HG03439 (cell line): ENCODE data around the gene PIWIL4.
"Not testable (repeated sequence)": the region's sequence is repeated elsewhere in the genome, so short reads cannot be mapped to it uniquely, and the experiment has no call there.

ENCODE experiments used
- ATAC-seq: cut with Tn5 transposase; IDR thresholded peaks from one replicate; pipeline ENCODE4 v1.9.1; 2021; ENCODE audit warnings: mild to moderate bottlenecking, moderate library complexity; ENCODE audit not compliant: unreplicated experiment

Gene PIWIL4

GRCh38 chr11:94635072-94635471, 67.9 kb downstream of the PIWIL4 start:
- no peak for ATAC-seq

- ATAC-seq, result no peak
Observed at GRCh38 chr11:94636388-94636949, 69.3 kb downstream of the PIWIL4 start.

GRCh38 chr11:94638301-94638901, 71.2 kb downstream of the PIWIL4 start:
- no peak for ATAC-seq

GRCh38 chr11:94638902-94639373, 71.8 kb downstream of the PIWIL4 start:
- ATAC-seq, result no peak

- ATAC-seq, result no peak
Observed at GRCh38 chr11:94639901-94640721, 72.9 kb downstream of the PIWIL4 start.

GRCh38 chr11:94641167-94641761, 74.1 kb downstream of the PIWIL4 start:
- ATAC-seq, result no peak

GRCh38 chr11:94643186-94643585, 76.0 kb downstream of the PIWIL4 start:
- ATAC-seq, result not testable (repeated sequence)

- no peak for ATAC-seq
Observed at GRCh38 chr11:94647926-94648325, 80.8 kb downstream of the PIWIL4 start.

- no peak for ATAC-seq
Observed at GRCh38 chr11:94648789-94649188, 81.6 kb downstream of the PIWIL4 start.

- no peak for ATAC-seq
Observed at GRCh38 chr11:94649254-94649653, 82.1 kb downstream of the PIWIL4 start.

GRCh38 chr11:94649964-94650623, 82.9 kb downstream of the PIWIL4 start:
- ATAC-seq, result no peak

GRCh38 chr11:94650756-94651155, 83.6 kb downstream of the PIWIL4 start:
- no peak for ATAC-seq

GRCh38 chr11:94652735-94653284, 85.6 kb downstream of the PIWIL4 start:
- no peak for ATAC-seq

- no peak for ATAC-seq
Observed at GRCh38 chr11:94653561-94653960, 86.4 kb downstream of the PIWIL4 start.

GRCh38 chr11:94654201-94654600, 87.0 kb downstream of the PIWIL4 start:
- ATAC-seq, result no peak

- ATAC-seq, result no peak
Observed at GRCh38 chr11:94655291-94655690, 88.1 kb downstream of the PIWIL4 start.

- ATAC-seq, result no peak
Observed at GRCh38 chr11:94655956-94656355, 88.8 kb downstream of the PIWIL4 start.

- ATAC-seq, result no peak
Observed at GRCh38 chr11:94656968-94657367, 89.8 kb downstream of the PIWIL4 start.

GRCh38 chr11:94657629-94658028, 90.5 kb downstream of the PIWIL4 start:
- ATAC-seq, result no peak

GRCh38 chr11:94658386-94658785, 91.2 kb downstream of the PIWIL4 start:
- no peak for ATAC-seq

- no peak for ATAC-seq
Observed at GRCh38 chr11:94658888-94659287, 91.7 kb downstream of the PIWIL4 start.
